Measurements from ENCODE around the gene RHOF. TPM values are rescaled to one million over a fixed set of nuclear protein-coding genes. Genes with fewer than 3 reads are reported as not detected.

The RHOF gene
- total and polyA plus RNA-seq, 2 of the 13 experiments (the other 11 are each of a cell fraction or from before 2014, with no cell fraction given), result 14.6 to 32.2 TPM

GRCh38 chr12:121811434-121812319 lies 18.2 kb upstream of the RHOF start (continued):
- TF ChIP-seq MAFF (IDR thresholded peaks at IDR 0.05; ENCODE audit: low read depth, low read length) (no peak), THAP11 (CRISPR knock-in tag; IDR thresholded peaks at IDR 0.05) (0 out of 2 replicates have a peak, but pooled peaks have one; percentile 28), ZNF101 (CRISPR knock-in tag; IDR thresholded peaks at IDR 0.05; ENCODE audit: borderline replicate concordance, low read depth) (no peak), ZFP62 (CRISPR knock-in tag; IDR thresholded peaks at IDR 0.05) (no peak), ZNF335 (CRISPR knock-in tag; IDR thresholded peaks at IDR 0.05) (no peak), HOXA7 (CRISPR knock-in tag; IDR thresholded peaks at IDR 0.05) (no peak), CEBPB (IDR thresholded peaks at IDR 0.05; ENCODE audit: borderline replicate concordance, low read depth, low read length) (no peak), CAMTA2 (CRISPR knock-in tag; IDR thresholded peaks at IDR 0.05; ENCODE audit: borderline replicate concordance) (no peak), HMG20B (CRISPR knock-in tag; conservative IDR thresholded peaks at IDR 0.05) (no peak), ZSCAN12 (CRISPR knock-in tag; IDR thresholded peaks at IDR 0.05) (0 out of 2 replicates have a peak, but pooled peaks have one; percentile 58), KDM1A (CRISPR knock-in tag; IDR thresholded peaks at IDR 0.05) (no peak), ZFX (CRISPR knock-in tag; IDR thresholded peaks at IDR 0.05; ENCODE audit: low read depth) (no peak), FOXC1 (CRISPR knock-in tag; IDR thresholded peaks at IDR 0.05; ENCODE audit: borderline replicate concordance) (no peak; the same call in 1 of the 2 replicates), GTF2F1 (IDR thresholded peaks at IDR 0.05; ENCODE audit: low read length) (no peak), ZNF431 (CRISPR knock-in tag; IDR thresholded peaks at IDR 0.05; ENCODE audit: borderline replicate concordance, low read depth) (no peak)
- TF ChIP-seq, protein P1, sequence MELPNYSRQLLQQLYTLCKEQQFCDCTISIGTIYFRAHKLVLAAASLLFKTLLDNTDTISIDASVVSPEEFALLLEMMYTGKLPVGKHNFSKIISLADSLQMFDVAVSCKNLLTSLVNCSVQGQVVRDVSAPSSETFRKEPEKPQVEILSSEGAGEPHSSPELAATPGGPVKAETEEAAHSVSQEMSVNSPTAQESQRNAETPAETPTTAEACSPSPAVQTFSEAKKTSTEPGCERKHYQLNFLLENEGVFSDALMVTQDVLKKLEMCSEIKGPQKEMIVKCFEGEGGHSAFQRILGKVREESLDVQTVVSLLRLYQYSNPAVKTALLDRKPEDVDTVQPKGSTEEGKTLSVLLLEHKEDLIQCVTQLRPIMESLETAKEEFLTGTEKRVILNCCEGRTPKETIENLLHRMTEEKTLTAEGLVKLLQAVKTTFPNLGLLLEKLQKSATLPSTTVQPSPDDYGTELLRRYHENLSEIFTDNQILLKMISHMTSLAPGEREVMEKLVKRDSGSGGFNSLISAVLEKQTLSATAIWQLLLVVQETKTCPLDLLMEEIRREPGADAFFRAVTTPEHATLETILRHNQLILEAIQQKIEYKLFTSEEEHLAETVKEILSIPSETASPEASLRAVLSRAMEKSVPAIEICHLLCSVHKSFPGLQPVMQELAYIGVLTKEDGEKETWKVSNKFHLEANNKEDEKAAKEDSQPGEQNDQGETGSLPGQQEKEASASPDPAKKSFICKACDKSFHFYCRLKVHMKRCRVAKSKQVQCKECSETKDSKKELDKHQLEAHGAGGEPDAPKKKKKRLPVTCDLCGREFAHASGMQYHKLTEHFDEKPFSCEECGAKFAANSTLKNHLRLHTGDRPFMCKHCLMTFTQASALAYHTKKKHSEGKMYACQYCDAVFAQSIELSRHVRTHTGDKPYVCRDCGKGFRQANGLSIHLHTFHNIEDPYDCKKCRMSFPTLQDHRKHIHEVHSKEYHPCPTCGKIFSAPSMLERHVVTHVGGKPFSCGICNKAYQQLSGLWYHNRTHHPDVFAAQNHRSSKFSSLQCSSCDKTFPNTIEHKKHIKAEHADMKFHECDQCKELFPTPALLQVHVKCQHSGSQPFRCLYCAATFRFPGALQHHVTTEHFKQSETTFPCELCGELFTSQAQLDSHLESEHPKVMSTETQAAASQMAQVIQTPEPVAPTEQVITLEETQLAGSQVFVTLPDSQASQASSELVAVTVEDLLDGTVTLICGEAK (IDR thresholded peaks at IDR 0.05), result no peak
- TF ChIP-seq, protein P1 (CRISPR knock-in tag; IDR thresholded peaks at IDR 0.05), result peak; percentile 44
- TF ChIP-seq, protein P2, sequence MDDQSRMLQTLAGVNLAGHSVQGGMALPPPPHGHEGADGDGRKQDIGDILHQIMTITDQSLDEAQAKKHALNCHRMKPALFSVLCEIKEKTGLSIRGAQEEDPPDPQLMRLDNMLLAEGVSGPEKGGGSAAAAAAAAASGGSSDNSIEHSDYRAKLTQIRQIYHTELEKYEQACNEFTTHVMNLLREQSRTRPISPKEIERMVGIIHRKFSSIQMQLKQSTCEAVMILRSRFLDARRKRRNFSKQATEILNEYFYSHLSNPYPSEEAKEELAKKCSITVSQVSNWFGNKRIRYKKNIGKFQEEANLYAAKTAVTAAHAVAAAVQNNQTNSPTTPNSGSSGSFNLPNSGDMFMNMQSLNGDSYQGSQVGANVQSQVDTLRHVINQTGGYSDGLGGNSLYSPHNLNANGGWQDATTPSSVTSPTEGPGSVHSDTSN (CRISPR knock-in tag; IDR thresholded peaks at IDR 0.05; ENCODE audit: borderline replicate concordance), result no peak
- TF ChIP-seq, protein P3, sequence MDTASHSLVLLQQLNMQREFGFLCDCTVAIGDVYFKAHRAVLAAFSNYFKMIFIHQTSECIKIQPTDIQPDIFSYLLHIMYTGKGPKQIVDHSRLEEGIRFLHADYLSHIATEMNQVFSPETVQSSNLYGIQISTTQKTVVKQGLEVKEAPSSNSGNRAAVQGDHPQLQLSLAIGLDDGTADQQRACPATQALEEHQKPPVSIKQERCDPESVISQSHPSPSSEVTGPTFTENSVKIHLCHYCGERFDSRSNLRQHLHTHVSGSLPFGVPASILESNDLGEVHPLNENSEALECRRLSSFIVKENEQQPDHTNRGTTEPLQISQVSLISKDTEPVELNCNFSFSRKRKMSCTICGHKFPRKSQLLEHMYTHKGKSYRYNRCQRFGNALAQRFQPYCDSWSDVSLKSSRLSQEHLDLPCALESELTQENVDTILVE (CRISPR knock-in tag; IDR thresholded peaks at IDR 0.05), result no peak

Data from HepG2 (cell line).